Measurements from ENCODE around the gene HOXB6. TPM values are rescaled to one million over a fixed set of nuclear protein-coding genes. Genes with fewer than 3 reads are reported as not detected.

The HOXB6 gene
- polyA plus RNA-seq, 4 donors: 67.8 to 159 (median 116) TPM

- peak in 1 of 4 donors; percentile 87 for DNase-seq (ENCODE audit: low read depth in 4 of 4, low spot score in 2 of 4)
Observed at GRCh38 chr17:48636177-48637018, 31.6 kb upstream of the HOXB6 start.

GRCh38 chr17:48634493-48635208, 29.9 kb upstream of the HOXB6 start:
- no peak for DNase-seq (ENCODE audit: low read depth in 4 of 4, low spot score in 2 of 4)

DNA sequence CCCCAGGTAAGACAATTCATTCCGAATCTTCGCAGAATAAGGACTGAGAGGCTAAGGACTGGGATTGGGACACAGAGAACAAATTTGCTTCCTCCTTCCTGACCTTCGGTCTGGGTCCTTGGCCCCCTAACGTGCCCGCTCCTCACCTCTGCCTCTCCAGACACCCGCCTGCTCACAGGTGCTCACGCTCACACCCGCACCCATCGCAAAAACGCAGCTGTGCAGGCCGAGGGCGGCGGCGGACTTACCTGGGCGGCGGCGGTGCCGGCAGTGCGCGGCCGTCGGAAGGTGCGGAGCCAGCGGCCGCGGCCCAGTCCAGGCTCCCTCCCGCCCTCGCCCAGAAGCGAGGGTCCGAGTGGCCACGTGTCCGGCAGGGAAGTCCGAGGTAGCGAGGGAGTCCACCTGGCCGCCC, 28.5 kb upstream of the HOXB6 start:
- DNase-seq (ENCODE audit: low read depth in 4 of 4, low spot score in 2 of 4): no peak

- DNase-seq (ENCODE audit: low read depth in 4 of 4, low spot score in 2 of 4): no peak
Observed at GRCh38 chr17:48632579-48633265, 27.9 kb upstream of the HOXB6 start.

DNA sequence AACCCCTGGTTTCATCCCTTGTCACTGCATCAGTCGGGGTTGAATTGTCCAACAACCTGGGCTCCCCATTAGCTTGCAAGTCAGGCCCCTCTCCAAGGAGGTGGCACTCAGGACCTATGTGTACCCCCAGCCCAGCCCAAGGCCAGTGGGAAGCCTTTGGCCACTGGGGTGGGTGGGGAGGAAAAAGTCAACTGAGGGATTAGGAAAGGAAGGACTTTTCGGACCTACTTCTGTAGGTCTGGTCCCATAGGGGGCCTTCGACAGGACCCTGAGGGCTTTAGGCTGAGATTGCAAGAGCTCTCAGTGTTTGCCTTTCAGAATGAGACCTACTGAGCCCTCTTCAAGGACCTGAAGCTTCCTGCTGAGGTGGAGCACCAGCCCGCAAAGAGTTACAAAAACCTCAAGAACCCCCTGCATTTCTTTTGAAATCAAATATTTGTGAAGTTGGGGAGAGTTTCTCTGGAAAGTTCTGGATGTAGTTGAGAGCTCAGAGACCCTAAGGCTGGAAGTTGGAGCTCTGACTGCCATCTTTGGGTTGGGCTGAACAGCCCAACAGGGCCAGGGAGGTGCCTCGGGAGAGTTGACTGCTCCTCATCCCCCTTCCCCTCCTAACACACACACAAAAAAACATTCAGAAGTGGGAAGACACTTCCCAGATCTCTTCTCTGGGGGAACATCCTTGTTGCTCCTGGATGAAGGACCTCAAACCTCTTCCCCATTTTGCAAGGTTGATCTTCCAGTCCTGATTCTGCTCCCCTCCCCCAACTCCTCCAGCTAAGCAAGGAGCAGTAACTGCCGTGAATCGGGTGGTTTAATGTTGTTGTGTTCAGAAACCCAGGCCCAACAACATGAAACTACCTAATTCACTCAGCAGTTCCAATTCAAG, 27.1 kb upstream of the HOXB6 start:
- DNase-seq (ENCODE audit: low read depth in 4 of 4, low spot score in 2 of 4): no peak

GRCh38 chr17:48630925-48631692, 26.3 kb upstream of the HOXB6 start:
- DNase-seq (ENCODE audit: low read depth in 4 of 4, low spot score in 2 of 4): no peak

DNA sequence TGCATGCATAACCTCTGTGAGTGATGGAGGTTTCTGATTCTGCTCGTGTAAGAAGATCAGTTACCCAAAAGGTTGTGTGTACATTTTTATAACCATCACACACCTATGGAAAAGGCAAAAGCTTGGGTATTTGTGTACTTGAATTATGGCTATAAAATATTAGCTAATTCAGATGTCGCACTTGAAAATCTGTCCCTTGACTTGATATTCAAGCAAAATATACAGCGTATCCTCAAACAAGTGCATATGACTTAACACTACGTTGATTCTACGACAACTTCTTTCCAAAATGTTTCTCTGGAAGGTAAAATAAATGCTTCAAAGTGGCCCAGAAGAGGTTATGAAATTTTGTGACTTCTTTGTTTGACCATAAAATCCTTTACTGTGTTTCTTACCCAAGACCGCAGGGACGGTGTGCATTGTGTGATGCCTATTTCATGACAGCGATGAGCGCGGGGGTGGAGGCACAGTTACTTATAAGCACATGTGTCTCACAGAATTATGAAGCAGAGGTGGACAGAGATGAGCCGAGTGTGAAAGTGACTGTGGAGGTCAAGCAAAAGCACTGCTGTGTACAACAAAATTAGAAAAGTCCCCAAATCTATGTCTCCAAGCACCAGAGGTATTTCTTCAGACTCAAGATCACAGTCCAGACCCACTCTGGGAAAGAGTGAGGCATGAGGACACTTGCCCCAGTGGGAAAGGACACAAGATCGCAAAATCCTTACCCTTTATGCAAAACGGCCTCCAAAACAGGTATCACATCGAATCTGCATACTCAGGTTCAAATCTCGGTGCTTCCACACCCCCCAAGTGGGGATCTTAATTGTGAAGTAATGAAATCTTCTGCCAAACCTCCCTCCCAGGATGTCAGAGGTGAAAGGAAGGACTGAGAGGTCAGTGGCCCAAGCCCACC, 25.5 kb upstream of the HOXB6 start:
- DNase-seq (ENCODE audit: low read depth in 4 of 4, low spot score in 2 of 4): no peak

DNA sequence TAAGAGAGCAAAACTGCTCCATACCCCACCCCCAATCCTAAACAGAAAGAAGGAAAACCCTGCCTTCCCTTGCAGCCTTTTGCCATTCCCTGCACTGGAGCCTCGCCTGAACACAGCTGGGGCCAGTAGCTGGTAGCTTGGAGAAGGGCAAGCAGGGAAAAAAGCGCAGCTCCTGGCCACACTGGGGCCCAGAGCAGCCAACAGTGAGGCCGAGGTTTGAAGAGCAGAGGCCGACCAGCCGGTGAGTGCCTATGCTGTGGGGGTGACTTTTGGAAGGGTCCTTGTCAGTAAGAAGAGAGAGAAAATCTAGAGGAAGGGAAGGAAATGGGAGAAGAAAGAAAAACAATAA, 24.6 kb upstream of the HOXB6 start:
- no peak for DNase-seq (ENCODE audit: low read depth in 4 of 4, low spot score in 2 of 4)

- no peak for DNase-seq (ENCODE audit: low read depth in 4 of 4, low spot score in 2 of 4)
Observed at GRCh38 chr17:48628649-48629410, 24.0 kb upstream of the HOXB6 start.

GRCh38 chr17:48627623-48628521, 23.1 kb upstream of the HOXB6 start:
- no peak for DNase-seq (ENCODE audit: low read depth in 4 of 4, low spot score in 2 of 4)

DNA sequence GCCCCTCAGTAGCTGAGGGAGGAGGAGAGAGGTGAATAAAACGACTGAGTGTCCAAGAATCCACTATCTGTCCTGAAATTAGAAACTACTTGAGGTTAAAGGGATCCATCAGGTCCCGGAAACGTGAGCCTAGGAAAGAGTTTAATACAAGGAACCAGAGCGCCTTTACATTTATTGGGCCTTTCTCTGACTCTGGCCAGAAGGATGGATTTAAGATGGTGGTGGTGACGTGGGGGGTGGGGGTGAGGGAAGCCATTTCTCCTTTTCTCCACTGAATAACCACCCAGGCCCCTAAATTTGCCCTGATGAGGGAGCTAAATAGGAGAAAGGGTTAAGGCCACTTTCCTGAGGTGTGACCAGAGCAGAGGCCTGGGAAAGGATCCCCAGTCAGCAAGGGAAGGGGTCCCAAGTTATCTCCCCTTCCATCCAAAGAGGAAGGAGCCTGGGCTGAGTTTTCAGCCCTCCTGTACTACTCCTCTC, 22.4 kb upstream of the HOXB6 start:
- DNase-seq (ENCODE audit: low read depth in 4 of 4, low spot score in 2 of 4): no peak

GRCh38 chr17:48626245-48627117, 21.7 kb upstream of the HOXB6 start, which contains the start of gene HOXB9:
HOXB9 (minus strand) TSS chr17:48626358; CDS start chr17:48626269, 89 bp downstream.
- DNase-seq (ENCODE audit: low read depth in 4 of 4, low spot score in 2 of 4): peak in 1 of 4 donors; percentile 67

DNA sequence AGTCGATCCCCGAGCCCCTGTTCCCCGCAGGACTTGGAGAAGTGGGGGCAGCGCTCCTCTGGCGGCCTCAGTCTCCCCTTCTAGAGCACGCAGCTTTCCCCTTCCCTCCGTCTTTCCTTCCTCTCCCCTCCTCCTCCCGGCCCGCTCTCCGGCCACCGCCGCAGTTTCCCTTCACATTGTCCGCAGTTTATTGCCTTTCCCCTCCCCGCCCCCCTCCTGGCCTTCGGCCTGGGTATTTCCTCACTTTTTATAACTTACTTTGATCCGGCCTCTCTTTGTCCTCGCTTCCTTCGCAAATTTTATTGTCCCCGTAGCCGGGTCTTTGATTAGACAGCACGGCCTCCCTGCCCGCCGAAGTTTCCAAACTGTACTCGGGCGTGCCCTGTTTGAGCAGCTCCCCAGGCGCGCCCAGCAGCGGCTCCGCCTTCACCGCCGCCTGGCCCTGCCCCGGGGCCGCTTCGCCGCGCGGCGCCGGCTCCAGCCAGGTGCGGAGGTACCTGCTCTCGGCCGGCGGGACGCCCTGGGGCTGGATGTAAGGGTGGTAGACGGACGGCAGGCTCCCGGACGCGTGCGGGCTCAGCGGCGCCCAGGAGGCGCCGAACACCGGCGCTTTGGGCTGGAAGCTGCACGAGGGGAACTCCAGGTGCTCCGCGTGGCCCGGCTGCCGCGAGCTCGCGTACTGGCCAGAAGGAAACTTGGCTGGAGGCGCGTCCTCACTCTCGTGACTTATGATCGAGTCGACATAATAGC, 20.9 kb upstream of the HOXB6 start:
- DNase-seq (ENCODE audit: low read depth in 4 of 4, low spot score in 2 of 4): peak in 1 of 4 donors; percentile 21

DNA sequence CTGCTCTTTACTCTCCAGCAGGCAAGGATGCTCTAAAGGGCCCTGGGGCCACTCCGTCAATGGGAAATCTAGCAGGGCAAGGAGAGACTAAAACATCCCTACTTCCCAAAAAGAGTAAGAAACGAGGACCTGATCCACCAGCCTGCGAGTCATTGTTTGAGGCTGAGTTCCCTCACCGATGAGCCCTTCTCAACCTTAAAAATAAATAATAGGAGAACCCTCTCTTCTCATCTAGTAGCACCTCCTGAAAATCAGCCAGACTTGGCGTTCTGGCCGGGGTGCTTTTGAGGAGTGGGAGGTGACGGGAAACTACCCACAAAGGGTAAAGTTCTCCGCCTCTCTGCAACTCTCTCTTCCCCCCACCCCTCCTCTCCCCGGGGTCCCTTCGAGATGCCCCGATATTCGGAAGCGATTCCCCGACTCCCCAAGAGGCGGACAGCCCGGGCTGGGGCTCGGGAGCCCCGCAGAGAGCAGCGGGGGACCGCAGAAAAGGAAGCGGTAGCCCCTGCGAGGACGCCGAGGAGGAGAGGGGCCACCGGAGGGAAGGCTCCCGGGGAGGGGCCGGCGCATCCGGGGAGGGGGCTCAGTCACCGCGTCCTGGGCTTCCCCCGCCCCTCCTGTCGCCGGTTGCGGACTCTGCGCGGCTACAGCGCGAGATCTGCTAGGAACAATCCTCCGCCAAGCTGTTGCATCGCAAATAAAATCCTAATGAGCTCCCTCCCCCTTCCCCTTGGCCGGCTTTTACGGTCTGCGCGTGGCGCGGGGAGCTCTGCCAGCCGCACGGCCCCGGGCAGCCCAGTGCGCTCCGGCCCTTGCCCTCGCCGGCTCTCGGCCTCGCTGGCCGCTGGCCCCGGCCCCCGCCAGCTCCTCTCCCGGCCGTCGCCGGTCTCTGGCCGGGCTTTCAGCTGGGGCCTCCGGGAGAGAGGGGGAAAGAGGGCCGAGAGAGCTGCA, 20.0 kb upstream of the HOXB6 start:
- DNase-seq (ENCODE audit: low read depth in 4 of 4, low spot score in 2 of 4): peak in 1 of 4 donors; percentile 19

All from left renal cortex interstitium (tissue), 4 donors.